HCEC 1CT (cell line): ENCODE results near the gene IGLL5.
A peak's percentile ranks its signal among the peaks of the same experiment; 100 is the strongest.

Experiments used
- DNase-seq: peaks from one replicate; pipeline ENCODE4 v3.0.0-alpha.2; 2017

The IGLL5 gene

GRCh38 chr22:22887621-22888503, at the start of gene IGLL5:
IGLL5 (plus strand) TSS chr22:22887816; CDS start chr22:22888054, 238 bp downstream.
- DNase-seq, result no peak

GRCh38 chr22:22838148-22838786, 49.3 kb upstream of the IGLL5 start:
- no peak for DNase-seq

GRCh38 chr22:22839570-22840314, 47.9 kb upstream of the IGLL5 start:
- DNase-seq, result no peak

- DNase-seq, result no peak
Measured at GRCh38 chr22:22840780-22841179, 46.8 kb upstream of the IGLL5 start.

- no peak for DNase-seq
Measured at GRCh38 chr22:22841598-22841997, 46.0 kb upstream of the IGLL5 start.

DNA sequence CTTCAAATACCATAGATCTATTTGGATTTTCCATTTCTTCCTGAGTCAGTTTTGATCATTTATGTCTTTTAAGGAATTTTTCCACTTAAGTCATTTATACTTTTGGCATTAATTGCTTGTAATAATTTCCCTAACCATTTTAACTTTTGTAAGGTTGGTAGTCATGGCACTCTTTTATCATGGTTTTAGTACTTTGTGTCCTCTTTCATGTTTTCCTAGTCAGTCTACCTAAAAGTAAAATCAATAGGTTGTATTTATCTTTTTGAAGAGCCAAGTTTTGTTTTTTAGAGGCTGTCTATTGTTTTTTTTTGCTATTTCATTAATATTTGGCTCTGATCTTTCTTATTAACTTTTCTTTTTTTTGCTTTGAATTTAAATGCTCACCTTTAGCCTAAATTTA, 45.5 kb upstream of the IGLL5 start:
- no peak for DNase-seq

GRCh38 chr22:22843848-22844247, 43.8 kb upstream of the IGLL5 start:
- DNase-seq, result no peak

DNA sequence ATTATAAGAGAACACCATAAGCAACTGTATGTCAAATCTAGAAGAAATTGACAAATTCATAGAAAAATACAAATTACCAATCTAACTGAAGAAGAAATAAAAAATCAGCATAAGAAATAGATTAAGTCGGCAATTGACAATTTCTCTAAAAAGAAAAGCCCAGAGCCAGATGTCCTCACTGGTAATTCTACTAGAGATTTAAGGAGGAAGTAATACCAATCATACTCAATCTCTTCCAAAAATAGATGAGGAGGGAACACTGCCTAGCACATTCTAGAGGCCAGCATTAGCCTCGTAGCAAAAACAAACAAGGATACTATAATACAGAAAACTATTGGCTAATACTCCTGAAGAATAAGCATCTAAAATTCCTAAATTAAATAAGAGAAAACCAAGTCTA, 40.4 kb upstream of the IGLL5 start:
- DNase-seq, result no peak

DNA sequence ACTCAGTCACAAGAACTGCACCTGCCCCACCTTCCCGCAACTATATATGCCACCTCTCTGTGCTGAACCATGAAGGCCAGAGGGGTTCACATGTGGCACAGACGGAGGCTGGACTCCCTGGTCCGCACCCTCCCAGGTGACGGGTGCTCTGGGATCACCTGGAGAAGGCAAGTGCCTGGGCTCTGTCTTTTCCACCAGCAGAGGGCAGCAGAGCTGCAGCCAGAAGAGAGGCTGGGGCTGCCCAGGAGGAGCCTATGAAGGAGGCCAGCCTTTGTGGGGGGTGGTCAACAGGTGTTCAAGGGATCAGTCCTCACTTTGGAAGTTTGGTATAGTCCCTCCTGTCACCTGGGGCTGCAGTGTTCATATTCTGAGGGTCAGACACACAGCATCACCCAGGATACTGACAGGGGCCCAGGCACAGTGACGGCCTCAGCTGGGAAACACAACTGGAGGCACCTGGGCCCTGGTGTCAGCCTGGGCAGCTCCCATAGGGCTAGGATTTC, 39.2 kb upstream of the IGLL5 start:
- peak; percentile 5 for DNase-seq

- DNase-seq, result no peak
Measured at GRCh38 chr22:22849640-22850610, 37.7 kb upstream of the IGLL5 start.

DNA sequence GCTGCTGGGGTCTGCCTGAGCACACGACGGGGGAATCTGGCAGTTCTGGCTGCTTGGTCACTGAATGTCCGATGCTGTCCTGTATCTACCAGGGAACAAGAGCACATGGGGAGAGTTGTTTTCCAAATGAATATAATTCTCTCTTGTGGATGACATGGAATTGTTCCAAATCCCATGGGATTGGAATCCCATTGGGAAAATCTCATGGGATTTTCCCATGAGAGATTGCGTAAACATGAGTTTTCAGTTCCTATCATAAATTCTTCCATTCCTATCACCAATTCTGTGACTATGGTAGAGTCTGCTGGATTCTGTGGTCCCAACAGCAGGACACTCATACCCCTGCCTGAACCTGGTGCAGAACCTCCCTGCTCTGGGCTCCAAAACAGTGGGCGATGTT, 35.6 kb upstream of the IGLL5 start:
- DNase-seq, result no peak

DNA sequence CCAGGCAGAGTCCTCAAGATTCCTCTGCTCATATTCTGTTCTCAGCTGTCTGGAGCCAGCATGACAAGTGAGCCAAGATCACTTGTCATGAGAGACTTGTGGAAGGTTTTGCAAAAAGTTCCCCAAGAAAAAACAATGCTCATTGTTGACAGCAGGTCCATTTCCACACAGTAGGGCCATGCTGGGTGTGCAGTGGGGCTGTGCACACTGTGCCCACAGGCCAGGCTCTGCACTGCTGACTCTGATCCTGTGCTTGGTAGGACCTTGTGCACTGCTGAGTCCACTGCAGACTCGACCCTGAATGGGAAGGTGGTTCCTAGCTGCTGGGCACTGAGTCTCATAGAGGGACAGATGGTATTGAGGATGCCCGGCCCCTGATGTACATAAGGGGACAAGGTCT, 33.9 kb upstream of the IGLL5 start:
- no peak for DNase-seq

DNA sequence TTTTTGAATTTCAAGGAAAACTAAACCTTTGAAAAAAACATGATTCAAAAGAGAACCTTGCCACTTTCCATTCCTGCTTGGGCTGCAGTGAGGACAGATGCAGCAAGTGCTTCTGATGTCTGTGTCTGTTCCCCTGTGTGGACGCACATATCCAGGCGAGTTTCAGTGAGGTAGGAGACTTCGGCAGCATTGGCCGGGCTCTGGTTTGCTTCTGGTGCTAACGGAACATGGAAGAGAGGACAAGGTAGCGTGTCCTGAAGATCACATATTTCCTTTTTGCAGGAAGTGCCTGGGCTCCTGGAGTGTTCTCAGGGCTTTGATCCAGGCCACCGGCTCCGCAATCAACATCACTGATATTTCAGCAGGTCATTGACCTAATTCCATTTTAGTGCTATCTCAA, 33.1 kb upstream of the IGLL5 start:
- DNase-seq, result no peak

- no peak for DNase-seq
Measured at GRCh38 chr22:22855085-22855484, 32.5 kb upstream of the IGLL5 start.

GRCh38 chr22:22855617-22856308, 31.9 kb upstream of the IGLL5 start:
- DNase-seq, result no peak

DNA sequence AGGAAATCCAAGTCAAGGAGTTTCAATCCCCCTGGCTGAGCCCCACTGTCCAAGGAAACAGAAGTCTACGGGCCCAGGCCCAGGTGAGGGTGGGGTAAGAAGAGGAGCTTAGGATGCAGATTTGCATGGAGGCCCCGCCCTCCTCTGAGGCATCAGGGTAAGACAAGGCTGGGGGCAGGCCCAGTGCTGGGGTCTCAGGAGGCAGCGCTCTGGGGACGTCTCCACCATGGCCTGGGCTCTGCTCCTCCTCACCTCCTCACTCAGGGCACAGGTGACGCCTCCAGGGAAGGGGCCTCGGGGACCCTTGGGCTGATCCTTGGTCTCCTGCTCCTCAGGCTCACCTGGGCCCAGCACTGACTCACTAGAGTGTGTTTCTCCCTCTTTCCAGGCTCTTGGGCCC, 31.3 kb upstream of the IGLL5 start:
- DNase-seq, result no peak

DNA sequence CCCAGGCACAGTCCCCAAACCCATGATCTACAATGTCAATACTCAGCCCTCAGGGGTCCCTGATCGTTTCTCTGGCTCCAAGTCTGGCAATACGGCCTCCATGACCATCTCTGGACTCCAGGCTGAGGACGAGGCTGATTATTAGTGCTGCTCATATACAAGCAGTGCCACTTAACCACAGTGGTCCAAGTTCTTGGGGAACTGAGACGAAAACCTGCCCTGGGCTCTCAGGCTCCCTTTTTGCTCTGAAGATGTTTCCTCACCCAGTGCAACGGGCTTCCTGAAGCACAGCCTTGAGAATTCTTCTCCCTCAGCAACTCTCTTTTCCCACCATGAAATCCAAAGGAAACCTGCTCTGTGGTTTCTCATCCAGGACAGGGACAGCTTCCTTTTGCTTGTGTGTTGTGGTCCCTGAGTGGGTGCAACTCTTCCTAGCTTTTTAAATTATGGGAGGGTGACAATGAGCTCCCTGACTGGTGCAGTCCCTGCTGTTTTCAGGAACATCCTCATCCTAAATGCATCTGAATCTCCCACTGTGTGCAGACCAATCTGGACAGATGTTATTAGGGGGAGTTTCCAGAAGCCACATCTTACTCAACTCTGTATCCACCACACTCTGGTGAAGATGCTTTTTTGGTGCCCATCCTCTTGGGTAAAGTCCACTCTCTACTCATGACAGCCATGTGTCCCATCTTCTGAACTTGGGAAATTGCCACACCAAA, 30.6 kb upstream of the IGLL5 start:
- DNase-seq, result no peak

- DNase-seq, result no peak
Measured at GRCh38 chr22:22857607-22858558, 29.7 kb upstream of the IGLL5 start.

GRCh38 chr22:22858559-22858937, 29.1 kb upstream of the IGLL5 start:
- DNase-seq, result no peak

- DNase-seq, result no peak
Measured at GRCh38 chr22:22863001-22863400, 24.6 kb upstream of the IGLL5 start.
